Measurements from ENCODE around the gene GLP2R.

GLP2R gene

GRCh38 chr17:9859781-9860180 lies 34.1 kb downstream of the GLP2R start:
- no peak for TF ChIP-seq CTCF (IDR thresholded peaks at IDR 0.05; ENCODE audit: extremely low read depth, insufficient read depth, missing control alignments)
- in situ Hi-C loops (cut with MboI; ENCODE audit: low pct_unique_long_range_greater_than_20kb, low sequenced_read_pairs, unreplicated experiment), result no loop called here
- DNase-seq (ENCODE audit: low spot score), result no peak

- TF ChIP-seq CTCF (IDR thresholded peaks at IDR 0.05; ENCODE audit: extremely low read depth, insufficient read depth, missing control alignments), result no peak
- DNase-seq (ENCODE audit: low spot score), result no peak
- in situ Hi-C loops (cut with MboI; ENCODE audit: low pct_unique_long_range_greater_than_20kb, low sequenced_read_pairs, unreplicated experiment), result no loop called here
These were observed 35.1 kb downstream of the GLP2R start for GRCh38 chr17:9860851-9861250.

- in situ Hi-C loops (cut with MboI; ENCODE audit: low pct_unique_long_range_greater_than_20kb, low sequenced_read_pairs, unreplicated experiment), result no loop called here
- no peak for TF ChIP-seq CTCF (IDR thresholded peaks at IDR 0.05; ENCODE audit: extremely low read depth, insufficient read depth, missing control alignments)
- DNase-seq (ENCODE audit: low spot score), result no peak
These were observed 36.5 kb downstream of the GLP2R start for GRCh38 chr17:9862220-9862619.

GRCh38 chr17:9862949-9863348 lies 37.2 kb downstream of the GLP2R start:
- in situ Hi-C loops (cut with MboI; ENCODE audit: low pct_unique_long_range_greater_than_20kb, low sequenced_read_pairs, unreplicated experiment), result no loop called here
- TF ChIP-seq CTCF (IDR thresholded peaks at IDR 0.05; ENCODE audit: extremely low read depth, insufficient read depth, missing control alignments), result no peak
- DNase-seq (ENCODE audit: low spot score), result no peak

GRCh38 chr17:9865586-9865985 lies 39.9 kb downstream of the GLP2R start:
- in situ Hi-C loops (cut with MboI; ENCODE audit: low pct_unique_long_range_greater_than_20kb, low sequenced_read_pairs, unreplicated experiment), result no loop called here
- DNase-seq (ENCODE audit: low spot score), result no peak
- no peak for TF ChIP-seq CTCF (IDR thresholded peaks at IDR 0.05; ENCODE audit: extremely low read depth, insufficient read depth, missing control alignments)

GRCh38 chr17:9868552-9868951 lies 42.8 kb downstream of the GLP2R start:
- no peak for DNase-seq (ENCODE audit: low spot score)
- in situ Hi-C loops (cut with MboI; ENCODE audit: low pct_unique_long_range_greater_than_20kb, low sequenced_read_pairs, unreplicated experiment), result no loop called here
- no peak for TF ChIP-seq CTCF (IDR thresholded peaks at IDR 0.05; ENCODE audit: extremely low read depth, insufficient read depth, missing control alignments)

GRCh38 chr17:9872852-9873251 lies 47.1 kb downstream of the GLP2R start:
- TF ChIP-seq CTCF (IDR thresholded peaks at IDR 0.05; ENCODE audit: extremely low read depth, insufficient read depth, missing control alignments), result no peak
- DNase-seq (ENCODE audit: low spot score), result no peak
- in situ Hi-C loops (cut with MboI; ENCODE audit: low pct_unique_long_range_greater_than_20kb, low sequenced_read_pairs, unreplicated experiment), result no loop called here
